ENCODE results near the gene ATXN10. TPM values are rescaled to one million over a fixed set of nuclear protein-coding genes. Genes with fewer than 3 reads are reported as not detected.

ATXN10 gene
- total and polyA plus RNA-seq, 10 of the 15 experiments (the other 5 are each of a cell fraction or from before 2014, with no cell fraction given) = 29.2 to 249 (median 146) TPM

DNA sequence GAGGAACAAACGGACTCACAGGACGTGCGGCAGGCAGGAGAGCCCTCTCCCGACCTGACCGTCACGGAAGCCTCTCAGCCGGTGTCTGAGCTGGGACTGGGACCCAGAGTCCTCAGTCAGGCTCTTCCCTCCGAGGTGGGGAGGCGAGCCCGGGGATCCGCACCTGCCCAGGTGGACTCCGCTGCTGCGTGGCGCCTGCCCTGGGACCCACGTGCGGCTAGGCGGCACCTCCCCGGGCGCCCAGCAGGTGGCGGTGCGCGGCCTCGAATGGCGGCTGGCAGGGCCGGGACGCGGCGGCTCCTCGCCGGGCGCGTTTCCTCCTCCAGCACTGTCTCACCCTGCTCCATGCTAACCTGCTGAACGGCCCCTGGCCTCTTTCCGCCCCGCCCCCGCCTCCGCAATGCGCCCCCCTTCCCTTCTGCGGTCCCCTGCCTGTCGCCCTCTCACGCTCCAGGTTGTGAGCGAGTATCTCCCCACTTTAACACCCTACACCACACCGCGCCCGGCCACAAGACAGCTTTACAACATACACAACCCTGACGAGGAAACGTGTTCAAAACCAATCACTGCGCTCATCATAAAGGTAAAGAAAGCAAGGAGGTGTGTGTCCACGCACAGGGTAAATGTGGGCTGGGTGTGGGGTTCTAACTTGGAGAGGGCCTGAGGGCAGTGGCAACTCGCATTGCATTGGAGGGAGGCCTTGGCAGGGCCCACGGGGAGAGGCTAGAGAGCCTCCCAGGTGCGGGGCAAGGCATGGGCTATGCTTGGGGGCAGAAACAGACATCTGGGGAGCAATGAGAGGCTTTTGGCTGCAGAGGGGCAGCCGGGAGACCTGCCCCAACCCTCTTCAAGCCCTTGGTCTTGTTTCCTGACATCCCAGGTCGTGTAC is 25.9 kb upstream of the ATXN10 start (continued):
- TF ChIP-seq, protein P1, sequence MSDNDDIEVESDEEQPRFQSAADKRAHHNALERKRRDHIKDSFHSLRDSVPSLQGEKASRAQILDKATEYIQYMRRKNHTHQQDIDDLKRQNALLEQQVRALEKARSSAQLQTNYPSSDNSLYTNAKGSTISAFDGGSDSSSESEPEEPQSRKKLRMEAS (IDR thresholded peaks at IDR 0.05; ENCODE audit: low read depth, low read length) = peak; percentile 73; the same call in 1 of the 2 replicates
- TF ChIP-seq STAT1 (conservative IDR thresholded peaks at IDR 0.05) (no peak), NRF1 (conservative IDR thresholded peaks at IDR 0.05; ENCODE audit: low read depth, low read length) (no peak), SMAD1 (IDR thresholded peaks at IDR 0.05; ENCODE audit: low read depth, partially characterized antibody) (no peak), HCFC1 (IDR thresholded peaks at IDR 0.05; ENCODE audit: low read length) (no peak), TBL1XR1 (IDR thresholded peaks at IDR 0.05; ENCODE audit: low read depth, low read length) (no peak)
- TF ChIP-seq, protein P2, sequence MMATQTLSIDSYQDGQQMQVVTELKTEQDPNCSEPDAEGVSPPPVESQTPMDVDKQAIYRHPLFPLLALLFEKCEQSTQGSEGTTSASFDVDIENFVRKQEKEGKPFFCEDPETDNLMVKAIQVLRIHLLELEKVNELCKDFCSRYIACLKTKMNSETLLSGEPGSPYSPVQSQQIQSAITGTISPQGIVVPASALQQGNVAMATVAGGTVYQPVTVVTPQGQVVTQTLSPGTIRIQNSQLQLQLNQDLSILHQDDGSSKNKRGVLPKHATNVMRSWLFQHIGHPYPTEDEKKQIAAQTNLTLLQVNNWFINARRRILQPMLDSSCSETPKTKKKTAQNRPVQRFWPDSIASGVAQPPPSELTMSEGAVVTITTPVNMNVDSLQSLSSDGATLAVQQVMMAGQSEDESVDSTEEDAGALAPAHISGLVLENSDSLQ (IDR thresholded peaks at IDR 0.05) = no peak

DNA sequence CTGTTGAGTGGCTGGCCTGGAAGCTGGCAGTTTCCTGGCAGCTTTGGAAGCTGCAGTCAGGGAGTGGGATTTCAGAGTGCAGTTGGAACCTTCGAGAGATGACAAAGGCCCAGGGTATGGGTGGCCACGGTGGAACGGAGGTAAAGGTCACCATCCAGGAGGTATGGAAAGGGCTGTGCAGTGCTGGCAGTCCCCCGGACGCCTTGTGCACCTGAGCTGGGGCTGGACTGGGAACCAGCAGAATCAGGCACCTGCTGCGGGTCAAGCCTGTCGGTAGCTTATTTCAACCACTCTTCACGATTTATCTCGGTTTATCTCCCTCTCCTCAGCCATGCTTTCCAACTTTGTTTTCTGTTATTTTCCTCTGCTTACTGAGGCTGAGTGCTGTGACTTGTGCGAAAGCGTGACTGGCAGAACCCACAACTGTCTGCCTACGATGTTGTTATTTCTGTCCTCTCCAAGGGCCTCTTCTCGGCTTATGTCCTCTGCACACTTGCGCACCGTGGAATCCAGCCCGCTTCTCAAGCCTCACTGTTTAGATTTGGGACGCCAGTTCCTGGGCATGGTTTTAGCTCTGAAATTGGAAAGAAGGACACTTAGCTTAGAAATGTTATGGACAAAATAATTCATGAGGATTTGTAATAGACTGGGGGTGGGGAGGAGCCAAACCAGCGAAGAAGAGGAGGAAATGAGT is 24.0 kb upstream of the ATXN10 start:
- ATAC-seq (no peak), FAIRE-seq (no peak), DNase-seq (ENCODE audit: low read depth, low spot score) (no peak)
- Histone ChIP-seq H3K79me2 (ENCODE audit: control insufficient read depth, insufficient read depth, low read length) (no peaks in the 10 kb centered on the region), H2AFZ (ENCODE audit: control insufficient read depth, low read depth, low read length) (peak overlapping the region; percentile 41), H3K4me2 (ENCODE audit: control insufficient read depth, insufficient read depth) (no peak overlapping the region), H3K4me1 (ENCODE audit: control insufficient read depth, insufficient read depth, low read length) (no peaks in the 10 kb centered on the region; the same call in 1 of the 2 replicates), H3K9ac (ENCODE audit: control insufficient read depth, insufficient read depth, low read length) (no peak overlapping the region), H3K4me3 (no peak overlapping the region), H3K27ac (ENCODE audit: control insufficient read depth, insufficient read depth) (no peak overlapping the region), H4K20me1 (ENCODE audit: control insufficient read depth, insufficient read depth) (no peaks in the 10 kb centered on the region), H3K36me3 (ENCODE audit: control insufficient read depth in 2 of 2, insufficient read depth in 2 of 2, low read length in 1 of 2) (no peaks in the 10 kb centered on the region), H3K9me3 (replicated peaks; ENCODE audit: control insufficient read depth, insufficient read depth, low read length) (no peaks in the 10 kb centered on the region), H3K27me3 (replicated peaks in 1 of 2; ENCODE audit: control insufficient read depth in 2 of 2, insufficient read depth in 2 of 2, low read length in 1 of 2) (no peaks in the 10 kb centered on the region)
- ChIA-PET SMC1A (ENCODE audit: uncharacterized antibody, unreplicated experiment) (interaction anchor here (0.9 to 2.7 kb wide), 4 partner anchors 13 to 215 kb away, joined by 3 to 12 read pairs (median 3); no protein-coding TSS in a partner anchor), RAD21 (ENCODE audit: unreplicated experiment) (interaction anchor here (1.4 to 1.6 kb wide), 2 partner anchors 216 to 337 kb away, joined by 3 to 5 read pairs; no protein-coding TSS in a partner anchor), POLR2A (no interaction called here), CTCF (interaction anchor here (0.8 to 2.9 kb wide), 10 partner anchors 9 to 469 kb away, joined by 3 to 6 read pairs (median 3); no protein-coding TSS in a partner anchor)
- intact Hi-C loops (cut with micrococcal nuclease; ENCODE audit: unreplicated experiment) (loop anchor here (5.0 to 10.0 kb wide), 2 partner anchors 185 to 217 kb away; no protein-coding TSS in a partner anchor), in situ Hi-C loops (cut with MboI) (no loop called here)
- WGBS (ENCODE audit: insufficient coverage, insufficient replicate concordance, low lambda C conversion rate, missing lambda C conversion rate) = 77% methylated on average over 18 of the region's 18 CpGs
- no TSS peak for BruUV-seq (replicated peaks)
- no peak for TF ChIP-seq CBFB (IDR thresholded peaks at IDR 0.05; ENCODE audit: low read depth)
- TF ChIP-seq SMARCA5 (IDR thresholded peaks at IDR 0.05) = no peak
- TF ChIP-seq, protein P3, sequence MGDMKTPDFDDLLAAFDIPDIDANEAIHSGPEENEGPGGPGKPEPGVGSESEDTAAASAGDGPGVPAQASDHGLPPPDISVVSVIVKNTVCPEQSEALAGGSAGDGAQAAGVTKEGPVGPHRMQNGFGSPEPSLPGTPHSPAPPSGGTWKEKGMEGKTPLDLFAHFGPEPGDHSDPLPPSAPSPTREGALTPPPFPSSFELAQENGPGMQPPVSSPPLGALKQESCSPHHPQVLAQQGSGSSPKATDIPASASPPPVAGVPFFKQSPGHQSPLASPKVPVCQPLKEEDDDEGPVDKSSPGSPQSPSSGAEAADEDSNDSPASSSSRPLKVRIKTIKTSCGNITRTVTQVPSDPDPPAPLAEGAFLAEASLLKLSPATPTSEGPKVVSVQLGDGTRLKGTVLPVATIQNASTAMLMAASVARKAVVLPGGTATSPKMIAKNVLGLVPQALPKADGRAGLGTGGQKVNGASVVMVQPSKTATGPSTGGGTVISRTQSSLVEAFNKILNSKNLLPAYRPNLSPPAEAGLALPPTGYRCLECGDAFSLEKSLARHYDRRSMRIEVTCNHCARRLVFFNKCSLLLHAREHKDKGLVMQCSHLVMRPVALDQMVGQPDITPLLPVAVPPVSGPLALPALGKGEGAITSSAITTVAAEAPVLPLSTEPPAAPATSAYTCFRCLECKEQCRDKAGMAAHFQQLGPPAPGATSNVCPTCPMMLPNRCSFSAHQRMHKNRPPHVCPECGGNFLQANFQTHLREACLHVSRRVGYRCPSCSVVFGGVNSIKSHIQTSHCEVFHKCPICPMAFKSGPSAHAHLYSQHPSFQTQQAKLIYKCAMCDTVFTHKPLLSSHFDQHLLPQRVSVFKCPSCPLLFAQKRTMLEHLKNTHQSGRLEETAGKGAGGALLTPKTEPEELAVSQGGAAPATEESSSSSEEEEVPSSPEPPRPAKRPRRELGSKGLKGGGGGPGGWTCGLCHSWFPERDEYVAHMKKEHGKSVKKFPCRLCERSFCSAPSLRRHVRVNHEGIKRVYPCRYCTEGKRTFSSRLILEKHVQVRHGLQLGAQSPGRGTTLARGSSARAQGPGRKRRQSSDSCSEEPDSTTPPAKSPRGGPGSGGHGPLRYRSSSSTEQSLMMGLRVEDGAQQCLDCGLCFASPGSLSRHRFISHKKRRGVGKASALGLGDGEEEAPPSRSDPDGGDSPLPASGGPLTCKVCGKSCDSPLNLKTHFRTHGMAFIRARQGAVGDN (IDR thresholded peaks at IDR 0.05) = no peak
- TF ChIP-seq, protein P4, sequence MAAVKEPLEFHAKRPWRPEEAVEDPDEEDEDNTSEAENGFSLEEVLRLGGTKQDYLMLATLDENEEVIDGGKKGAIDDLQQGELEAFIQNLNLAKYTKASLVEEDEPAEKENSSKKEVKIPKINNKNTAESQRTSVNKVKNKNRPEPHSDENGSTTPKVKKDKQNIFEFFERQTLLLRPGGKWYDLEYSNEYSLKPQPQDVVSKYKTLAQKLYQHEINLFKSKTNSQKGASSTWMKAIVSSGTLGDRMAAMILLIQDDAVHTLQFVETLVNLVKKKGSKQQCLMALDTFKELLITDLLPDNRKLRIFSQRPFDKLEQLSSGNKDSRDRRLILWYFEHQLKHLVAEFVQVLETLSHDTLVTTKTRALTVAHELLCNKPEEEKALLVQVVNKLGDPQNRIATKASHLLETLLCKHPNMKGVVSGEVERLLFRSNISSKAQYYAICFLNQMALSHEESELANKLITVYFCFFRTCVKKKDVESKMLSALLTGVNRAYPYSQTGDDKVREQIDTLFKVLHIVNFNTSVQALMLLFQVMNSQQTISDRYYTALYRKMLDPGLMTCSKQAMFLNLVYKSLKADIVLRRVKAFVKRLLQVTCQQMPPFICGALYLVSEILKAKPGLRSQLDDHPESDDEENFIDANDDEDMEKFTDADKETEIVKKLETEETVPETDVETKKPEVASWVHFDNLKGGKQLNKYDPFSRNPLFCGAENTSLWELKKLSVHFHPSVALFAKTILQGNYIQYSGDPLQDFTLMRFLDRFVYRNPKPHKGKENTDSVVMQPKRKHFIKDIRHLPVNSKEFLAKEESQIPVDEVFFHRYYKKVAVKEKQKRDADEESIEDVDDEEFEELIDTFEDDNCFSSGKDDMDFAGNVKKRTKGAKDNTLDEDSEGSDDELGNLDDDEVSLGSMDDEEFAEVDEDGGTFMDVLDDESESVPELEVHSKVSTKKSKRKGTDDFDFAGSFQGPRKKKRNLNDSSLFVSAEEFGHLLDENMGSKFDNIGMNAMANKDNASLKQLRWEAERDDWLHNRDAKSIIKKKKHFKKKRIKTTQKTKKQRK (IDR thresholded peaks at IDR 0.05; ENCODE audit: low read depth, low read length) = no peak

All from GM12878 (cell line).